HL-60 (cell line): Measurements from ENCODE around the gene CEP295NL.

Experiments used
- GABPA ChIP-seq: IDR thresholded peaks from 2 replicates; pipeline ENCODE4 v1.6.1; 2012; ENCODE audit warnings: low read depth
- POLR2AphosphoS5 ChIP-seq: IDR thresholded peaks from 2 replicates; pipeline ENCODE4 v1.6.1; 2012; ENCODE audit warnings: low read depth
- TF ChIP-seq, protein P1 (sequence below): IDR thresholded peaks from one replicate; pipeline ENCODE4 v1.5.1; 2011; ENCODE audit warnings: low read length, control low read depth, inconsistent platforms; ENCODE audit not compliant: insufficient read depth

DNA sequence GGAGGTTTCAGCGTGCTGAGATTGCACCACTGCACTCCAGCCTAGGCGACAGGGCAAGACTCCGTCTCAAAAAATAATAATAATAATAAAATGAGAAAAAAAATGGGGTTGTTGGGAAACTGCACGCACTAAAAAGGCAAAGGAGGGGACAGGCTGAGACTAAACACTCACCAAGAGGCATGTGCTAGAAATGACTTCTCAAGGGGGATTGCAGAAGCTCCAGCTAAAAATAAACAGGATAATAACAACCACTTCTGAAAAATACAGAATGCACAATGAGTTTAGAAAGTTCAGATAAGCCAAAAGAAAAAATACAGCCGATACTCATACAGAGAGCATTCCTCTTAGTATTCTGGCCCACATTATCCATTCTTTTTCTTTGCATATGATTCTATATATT is 37.3 kb upstream of the CEP295NL start:
- TF ChIP-seq POLR2AphosphoS5 (no peak), GABPA (no peak)
- TF ChIP-seq, protein P1, sequence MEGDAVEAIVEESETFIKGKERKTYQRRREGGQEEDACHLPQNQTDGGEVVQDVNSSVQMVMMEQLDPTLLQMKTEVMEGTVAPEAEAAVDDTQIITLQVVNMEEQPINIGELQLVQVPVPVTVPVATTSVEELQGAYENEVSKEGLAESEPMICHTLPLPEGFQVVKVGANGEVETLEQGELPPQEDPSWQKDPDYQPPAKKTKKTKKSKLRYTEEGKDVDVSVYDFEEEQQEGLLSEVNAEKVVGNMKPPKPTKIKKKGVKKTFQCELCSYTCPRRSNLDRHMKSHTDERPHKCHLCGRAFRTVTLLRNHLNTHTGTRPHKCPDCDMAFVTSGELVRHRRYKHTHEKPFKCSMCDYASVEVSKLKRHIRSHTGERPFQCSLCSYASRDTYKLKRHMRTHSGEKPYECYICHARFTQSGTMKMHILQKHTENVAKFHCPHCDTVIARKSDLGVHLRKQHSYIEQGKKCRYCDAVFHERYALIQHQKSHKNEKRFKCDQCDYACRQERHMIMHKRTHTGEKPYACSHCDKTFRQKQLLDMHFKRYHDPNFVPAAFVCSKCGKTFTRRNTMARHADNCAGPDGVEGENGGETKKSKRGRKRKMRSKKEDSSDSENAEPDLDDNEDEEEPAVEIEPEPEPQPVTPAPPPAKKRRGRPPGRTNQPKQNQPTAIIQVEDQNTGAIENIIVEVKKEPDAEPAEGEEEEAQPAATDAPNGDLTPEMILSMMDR: no peak
